HG03060 (cell line): Measurements from ENCODE around the gene APOL4.
"Not testable (repeated sequence)": the region's sequence is repeated elsewhere in the genome, so short reads cannot be mapped to it uniquely, and the experiment has no call there.

Source experiments
- ATAC-seq: cut with Tn5 transposase; IDR thresholded peaks from one replicate; pipeline ENCODE4 v1.9.1; 2021; ENCODE audit warnings: low read depth, moderate number of reproducible peaks; ENCODE audit not compliant: unreplicated experiment

Gene APOL4

DNA sequence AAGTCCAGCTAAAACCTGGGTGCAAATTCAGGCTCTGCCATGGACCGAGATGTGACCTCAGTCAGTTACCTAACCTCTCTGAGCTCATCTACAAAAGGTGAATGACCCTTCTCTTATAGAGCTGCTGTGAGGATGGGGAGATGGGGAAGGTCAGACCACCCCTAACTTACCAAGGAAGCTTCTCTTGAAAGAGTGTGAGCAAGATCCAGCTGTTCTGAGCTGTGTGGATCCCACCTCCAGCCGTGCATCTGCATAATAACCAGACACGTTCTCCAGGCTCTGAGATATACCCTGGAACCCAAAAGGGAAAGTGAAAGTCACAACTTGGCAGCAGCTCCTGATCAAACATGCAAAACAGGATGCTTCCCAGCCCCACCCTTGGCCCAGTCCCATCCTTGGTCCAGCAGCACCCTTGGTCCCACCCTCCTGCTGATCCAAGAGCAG lies 41.1 kb downstream of the APOL4 start, which contains the start of gene APOL3:
Gene APOL3 (minus strand): TSS at position 257 of the 444 bp plus-strand sequence. CDS start 11,700 bp downstream, outside the sequence.
- no peak for ATAC-seq

GRCh38 chr22:36156515-36157419 lies 44.8 kb downstream of the APOL4 start:
- ATAC-seq: no peak

DNA sequence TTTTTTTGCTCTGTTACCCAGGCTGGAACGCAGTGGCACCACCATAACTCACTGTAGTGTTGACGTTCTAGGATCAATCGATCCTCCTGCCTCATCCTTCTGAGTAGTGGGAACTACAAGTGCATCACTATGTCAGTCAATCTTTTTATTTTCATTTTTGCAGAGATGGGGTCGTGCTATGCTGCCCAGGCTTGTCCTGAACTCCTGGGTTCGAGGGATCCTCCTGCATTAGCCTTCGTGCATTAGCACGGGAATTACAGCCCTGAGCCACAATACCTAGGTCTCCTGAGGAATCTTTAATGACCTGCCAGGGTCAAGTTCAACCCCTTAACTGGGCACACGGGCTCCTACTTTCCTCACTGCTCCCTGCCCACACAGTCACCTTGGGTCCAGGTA lies 45.5 kb downstream of the APOL4 start:
- no peak for ATAC-seq

GRCh38 chr22:36155702-36156101 lies 45.9 kb downstream of the APOL4 start:
- ATAC-seq: no peak

DNA sequence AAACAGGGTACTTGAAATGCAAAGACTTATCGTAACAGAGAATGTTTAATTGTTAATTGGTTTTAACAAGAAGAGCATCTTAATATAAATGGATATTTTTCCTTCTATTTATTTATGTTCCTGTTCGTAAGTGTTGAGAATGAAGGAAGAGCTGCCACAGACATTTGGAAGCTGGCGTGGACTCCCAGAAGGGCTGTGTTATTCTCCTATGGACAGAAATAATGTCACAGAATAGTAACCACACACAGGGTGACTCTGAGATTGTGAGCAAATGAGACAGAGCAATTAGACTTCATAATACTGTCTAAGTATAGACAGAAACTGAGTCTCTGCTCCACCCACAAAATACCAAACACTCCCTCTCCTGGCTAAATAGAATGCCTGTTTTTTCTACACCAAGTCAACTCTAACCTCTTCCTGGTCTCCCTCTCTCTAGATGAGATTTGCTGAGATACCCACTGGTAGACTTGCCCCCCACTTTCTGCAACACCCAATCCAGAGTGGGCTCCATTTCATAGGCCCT lies 47.1 kb downstream of the APOL4 start:
- no peak for ATAC-seq

GRCh38 chr22:36153501-36154422 lies 47.8 kb downstream of the APOL4 start:
- ATAC-seq: no peak

- ATAC-seq: not testable (repeated sequence)
Observed at GRCh38 chr22:36152821-36153220, 48.8 kb downstream of the APOL4 start.

DNA sequence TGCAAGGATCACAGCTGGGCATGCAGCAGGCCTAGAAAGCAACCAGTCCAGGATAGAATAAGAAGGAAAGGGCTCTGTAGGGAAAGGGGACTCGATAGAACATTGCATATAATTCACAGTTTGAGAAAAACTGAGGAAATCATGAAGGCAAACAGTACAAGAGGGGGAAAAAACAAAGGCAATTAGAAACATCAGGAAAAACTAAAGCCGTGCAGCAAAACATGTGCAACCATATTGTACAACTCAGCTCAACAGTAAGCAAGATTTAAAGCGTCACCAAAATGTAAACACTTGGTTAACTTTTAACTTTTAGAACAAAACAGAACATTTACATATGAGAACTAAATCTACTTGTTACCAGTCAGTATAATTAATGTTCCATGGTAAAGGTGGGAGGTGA lies 49.5 kb downstream of the APOL4 start:
- ATAC-seq: no peak

DNA sequence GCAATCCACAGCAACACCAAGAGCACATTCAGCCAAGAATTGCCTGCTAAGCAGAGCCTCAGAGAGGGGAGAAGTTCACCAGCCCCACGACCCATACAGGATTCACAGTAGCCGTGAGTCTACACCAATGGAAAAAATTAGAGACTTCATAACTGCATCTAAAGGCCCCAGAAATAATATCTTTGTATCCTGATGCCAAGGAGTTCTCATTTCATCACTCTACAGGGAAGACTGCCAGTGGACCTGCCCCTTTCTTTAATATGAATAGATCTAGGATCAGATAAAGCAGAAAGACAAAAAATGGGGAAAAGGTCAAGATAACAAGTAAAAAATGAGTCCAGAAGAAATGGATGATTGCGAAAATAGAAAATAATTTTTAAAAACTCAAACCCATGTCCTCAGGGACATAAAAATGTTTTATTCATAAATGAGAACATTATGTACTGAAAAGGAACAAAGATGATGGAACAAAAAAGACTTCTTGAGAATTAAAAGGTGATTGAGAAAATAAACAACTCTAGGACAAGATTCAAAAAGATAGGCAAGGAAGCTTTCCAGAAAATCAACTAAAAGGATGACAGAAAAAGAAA lies 50.5 kb downstream of the APOL4 start:
- ATAC-seq: no peak

DNA sequence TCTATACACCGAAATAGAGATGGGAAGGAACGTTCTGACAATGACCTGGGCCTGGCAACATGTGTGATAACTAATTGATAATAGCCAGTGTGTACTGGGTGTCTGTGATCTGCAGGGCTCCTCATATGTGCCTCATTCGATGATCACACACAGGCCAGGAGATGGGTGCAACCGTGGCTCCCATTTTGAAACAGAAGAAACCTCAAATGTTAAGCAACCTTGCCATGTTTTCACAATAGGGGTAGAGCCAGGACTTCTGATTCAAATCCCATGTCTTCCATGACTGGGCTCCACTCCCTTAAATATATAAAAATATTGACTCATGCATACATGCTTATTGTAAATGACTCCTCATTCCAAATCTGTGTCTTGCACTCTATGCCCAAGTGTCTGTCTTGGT lies 52.2 kb downstream of the APOL4 start:
- ATAC-seq: no peak

- no peak for ATAC-seq
Observed at GRCh38 chr22:36148411-36148810, 53.2 kb downstream of the APOL4 start.

DNA sequence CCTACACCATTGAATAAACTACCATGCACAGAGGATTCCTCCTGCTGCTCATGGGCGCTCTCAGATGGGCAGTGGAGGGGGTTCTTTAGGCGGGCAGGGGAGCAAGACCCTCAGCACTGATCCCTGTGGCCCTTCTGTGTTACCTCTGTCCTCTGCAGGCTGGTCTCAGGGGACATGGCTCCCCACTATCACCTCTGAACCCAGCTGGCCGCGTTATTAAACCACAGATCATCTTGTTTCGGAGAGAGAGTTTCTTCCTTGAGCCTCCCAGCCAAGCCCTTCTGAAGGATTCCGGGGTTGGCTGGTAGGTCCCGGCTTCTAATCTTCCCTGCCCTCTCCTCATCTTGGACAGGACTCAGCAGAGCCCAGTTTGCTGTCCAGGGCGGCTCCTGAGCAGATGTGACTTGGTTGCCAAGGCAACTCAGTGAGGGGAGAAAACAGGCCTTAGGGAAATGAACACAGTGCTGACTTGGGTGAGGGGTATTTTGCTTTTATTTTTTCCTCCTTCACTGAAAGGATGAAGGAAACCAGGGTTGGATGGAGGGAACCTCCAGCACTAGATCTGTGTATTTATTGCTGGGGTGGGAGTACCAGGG lies 54.3 kb downstream of the APOL4 start:
- no peak for ATAC-seq

GRCh38 chr22:36145881-36146280 lies 55.7 kb downstream of the APOL4 start:
- no peak for ATAC-seq

DNA sequence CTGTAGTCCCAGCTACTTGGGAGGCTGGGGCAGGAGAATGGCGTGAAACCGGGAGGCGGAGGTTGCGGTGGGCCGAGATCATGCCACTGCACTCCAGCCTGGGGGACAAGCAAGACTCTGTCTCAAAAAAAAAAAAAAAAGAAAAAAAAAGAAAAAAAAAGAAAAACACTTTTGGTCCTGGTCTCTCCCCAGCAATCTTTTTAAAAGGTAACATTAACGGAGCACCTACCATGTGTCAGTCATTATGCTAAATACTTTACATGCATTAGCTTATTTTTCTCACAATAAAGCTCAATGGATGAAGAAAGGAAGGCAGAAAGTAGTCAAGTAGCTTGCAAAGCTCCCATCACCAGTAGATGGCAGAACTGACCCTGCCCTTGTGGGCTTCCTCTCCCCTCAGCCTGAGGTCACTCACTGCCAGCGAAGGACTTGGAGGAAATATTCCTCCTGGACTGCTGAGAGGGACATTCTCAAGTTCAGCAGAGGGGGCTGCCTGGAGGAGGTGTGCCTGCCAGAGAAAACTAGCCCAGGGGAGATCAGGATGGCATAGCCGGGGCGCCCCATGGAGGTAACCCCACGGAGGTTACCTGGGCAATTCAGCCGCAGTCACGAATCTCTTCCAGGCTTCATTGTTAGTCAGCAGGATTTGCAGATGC lies 56.6 kb downstream of the APOL4 start:
- no peak for ATAC-seq

DNA sequence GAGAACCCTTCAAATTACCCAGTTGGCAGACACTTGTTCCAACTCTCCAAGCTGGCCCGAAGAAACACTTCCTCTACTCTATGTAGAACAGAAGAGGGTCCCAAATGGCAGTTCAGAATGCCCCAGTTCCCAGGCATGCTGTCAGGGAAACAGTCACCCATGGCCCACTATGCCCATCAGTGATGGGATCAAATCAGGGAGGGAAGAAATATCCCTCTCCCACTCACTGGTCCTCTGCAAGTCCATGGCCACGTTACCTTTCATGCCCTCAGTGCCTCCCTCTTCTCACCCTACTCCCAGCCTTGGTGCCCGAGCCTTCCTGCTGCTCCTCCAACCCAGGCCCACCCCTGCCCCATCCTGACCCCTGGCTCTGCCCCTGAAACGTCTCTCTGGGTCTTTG lies 57.7 kb downstream of the APOL4 start:
- ATAC-seq: no peak

DNA sequence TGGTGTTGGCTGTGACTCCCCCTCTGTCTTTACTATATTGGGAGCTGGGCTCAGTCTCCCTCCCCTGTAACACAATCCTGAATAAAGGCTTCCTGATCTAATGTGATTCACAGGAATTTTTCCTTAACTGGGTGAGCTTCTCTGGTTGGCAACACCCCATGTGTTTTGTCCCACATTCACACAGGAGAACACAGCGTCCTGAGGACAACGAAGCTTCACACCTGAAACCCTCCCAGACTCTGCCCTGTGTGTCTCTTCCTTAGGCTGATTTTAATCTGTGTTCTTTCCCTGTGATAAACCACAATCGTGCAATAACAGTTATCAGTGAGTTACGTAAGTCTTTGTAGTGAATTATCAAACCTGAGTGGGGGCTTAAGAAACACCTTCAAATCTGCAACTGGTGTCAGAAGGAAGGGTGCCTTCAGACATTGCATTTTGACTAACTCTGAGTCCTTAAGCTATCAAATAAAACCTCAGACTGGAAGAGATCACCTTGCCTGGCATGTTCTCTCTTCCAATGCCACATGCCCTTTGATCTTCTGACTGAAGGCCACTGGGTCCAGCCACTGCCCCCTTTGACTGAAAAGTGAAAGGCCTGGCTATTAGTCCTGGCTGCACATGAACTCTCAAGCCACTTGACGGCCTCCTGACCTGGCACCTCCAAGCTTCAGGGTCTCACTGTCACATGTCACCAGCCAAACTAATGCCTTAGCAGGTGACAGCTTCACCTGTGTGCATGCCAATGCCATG lies 58.4 kb downstream of the APOL4 start:
- ATAC-seq: no peak

DNA sequence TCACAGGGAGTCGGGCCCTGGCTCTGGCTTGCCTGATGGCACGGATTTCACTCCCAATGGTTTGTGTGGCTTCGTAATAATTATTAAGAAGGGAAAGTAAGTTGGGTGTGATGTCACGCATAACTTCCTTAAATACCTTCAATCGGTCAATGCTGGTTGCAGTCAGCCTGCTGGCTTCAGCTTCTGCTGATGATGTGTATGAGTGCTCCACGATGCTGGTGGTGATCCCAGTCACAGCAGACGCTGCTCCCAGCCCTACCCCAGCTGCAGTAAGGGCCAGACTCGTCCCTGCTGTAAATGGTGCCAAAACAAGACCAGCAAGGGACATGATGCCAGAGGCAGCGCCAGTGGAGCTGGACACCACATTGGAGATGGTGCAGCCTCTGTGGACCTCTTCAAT lies 60.1 kb downstream of the APOL4 start:
- no peak for ATAC-seq
